Activated naive CD8-positive, alpha-beta T cell treated with anti-CD3 and anti-CD28 coated beads, Interleukin-2, amount 50 U/mL, for 24 hours (primary cell): ENCODE data around the gene SREBF1.

Experiments used
- ATAC-seq: fragments of 150-1000 bp; cut with Tn5 transposase; one replicate; pipeline ENCODE4 v1.10.0; 2021
- DNase-seq: peaks from one replicate; pipeline ENCODE4 v3.0.0; 2021
- H3K27ac Mint-ChIP-seq: one replicate; pipeline ENCODE4 v1.8.0; 2021; ENCODE audit warnings: mild to moderate bottlenecking, mixed read lengths
- H3K27me3 Mint-ChIP-seq: one replicate; pipeline ENCODE4 v1.8.0; 2021; ENCODE audit warnings: mixed read lengths
- H3K36me3 Mint-ChIP-seq: one replicate; pipeline ENCODE4 v1.8.0; 2021; ENCODE audit warnings: low read depth, mixed read lengths
- H3K4me1 Mint-ChIP-seq: one replicate; pipeline ENCODE4 v1.8.0; 2021; ENCODE audit warnings: mixed read lengths
- H3K4me3 Mint-ChIP-seq: one replicate; pipeline ENCODE4 v1.8.0; 2021; ENCODE audit warnings: mild to moderate bottlenecking, moderate library complexity, mixed read lengths
- H3K9me3 Mint-ChIP-seq: one replicate; pipeline ENCODE4 v1.8.0; 2021; ENCODE audit warnings: mixed read lengths

The SREBF1 gene

DNA sequence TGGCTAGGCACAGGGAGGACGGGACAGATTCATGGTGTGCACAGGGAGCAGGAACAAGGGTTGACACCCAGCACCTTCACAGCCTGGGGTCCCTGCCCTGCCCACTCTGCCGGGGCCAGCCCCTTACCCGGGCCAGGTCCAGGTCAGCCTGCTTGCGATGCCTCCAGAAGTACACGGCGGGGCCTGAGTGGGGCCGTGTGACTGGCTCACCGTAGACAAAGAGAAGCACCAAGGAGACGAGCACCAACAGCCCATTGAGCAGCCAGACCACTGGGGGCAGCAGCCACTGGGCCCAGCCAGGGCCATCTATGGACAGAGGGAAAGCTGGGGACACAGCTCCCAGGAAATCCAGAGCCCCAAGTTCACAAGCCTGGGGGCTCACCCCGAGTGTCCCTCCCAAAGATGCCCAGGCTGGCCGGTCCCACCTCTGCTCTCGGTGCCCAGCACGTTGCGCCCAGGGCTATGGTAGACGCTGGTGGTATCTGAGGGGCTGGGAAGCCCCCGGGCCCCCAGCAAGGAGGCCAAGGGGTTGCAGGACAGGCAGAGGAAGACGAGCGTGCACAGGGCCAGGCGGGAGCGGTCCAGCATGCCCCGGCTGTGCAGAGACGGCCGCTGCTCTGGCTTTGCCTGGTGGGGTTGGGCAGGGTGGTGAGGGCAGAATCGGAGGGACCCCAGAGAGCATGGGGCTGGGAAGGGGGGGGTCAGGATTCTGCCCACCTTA, 19.8 kb downstream of the SREBF1 start:
- DNase-seq (no peak), ATAC-seq (no peak)
- H3K9me3 Mint-ChIP-seq = no peaks in the 10 kb centered on the region
- H3K4me3 Mint-ChIP-seq = no peak overlapping the region
- H3K27ac Mint-ChIP-seq = no peak overlapping the region
- H3K36me3 Mint-ChIP-seq = peaks cover 17% of the 10 kb centered on the region
- H3K4me1 Mint-ChIP-seq = peaks cover 43% of the 10 kb centered on the region
- H3K27me3 Mint-ChIP-seq = no peaks in the 10 kb centered on the region

DNA sequence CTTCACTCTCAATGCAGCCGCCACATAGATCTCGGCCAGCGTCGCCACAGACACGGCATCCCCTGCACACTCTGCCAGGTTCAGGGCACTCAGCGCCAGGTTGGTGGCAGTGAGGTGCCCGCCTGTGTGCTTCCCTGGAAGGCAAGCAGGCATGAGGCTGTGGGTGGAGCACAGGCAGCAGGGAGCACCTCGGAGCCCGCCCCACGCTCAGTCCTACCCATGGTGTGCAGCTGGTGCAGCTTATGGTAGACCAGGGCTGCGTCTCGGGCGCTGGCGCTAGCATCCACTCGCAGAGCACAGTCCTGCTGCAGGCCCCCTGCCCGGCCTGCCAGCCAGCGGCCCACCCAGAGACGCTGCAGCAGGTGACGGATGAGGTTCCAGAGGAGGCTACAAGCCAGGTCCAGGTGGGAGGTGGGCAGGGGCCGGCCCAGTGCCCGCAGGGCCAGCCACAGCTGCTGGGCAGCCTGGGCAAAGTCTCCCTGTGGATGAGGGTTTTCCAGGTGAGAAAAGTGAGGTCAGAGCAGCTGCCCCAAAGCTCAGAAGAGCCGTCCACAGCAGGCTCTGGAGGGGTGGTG, 20.5 kb downstream of the SREBF1 start:
- H3K27ac Mint-ChIP-seq = no peak overlapping the region
- DNase-seq = no peak
- no peak overlapping the region for H3K4me3 Mint-ChIP-seq
- no peak for ATAC-seq
- H3K4me1 Mint-ChIP-seq = peaks cover 40% of the 10 kb centered on the region
- H3K9me3 Mint-ChIP-seq = no peaks in the 10 kb centered on the region
- H3K36me3 Mint-ChIP-seq = peaks cover 20% of the 10 kb centered on the region
- H3K27me3 Mint-ChIP-seq = no peaks in the 10 kb centered on the region

DNA sequence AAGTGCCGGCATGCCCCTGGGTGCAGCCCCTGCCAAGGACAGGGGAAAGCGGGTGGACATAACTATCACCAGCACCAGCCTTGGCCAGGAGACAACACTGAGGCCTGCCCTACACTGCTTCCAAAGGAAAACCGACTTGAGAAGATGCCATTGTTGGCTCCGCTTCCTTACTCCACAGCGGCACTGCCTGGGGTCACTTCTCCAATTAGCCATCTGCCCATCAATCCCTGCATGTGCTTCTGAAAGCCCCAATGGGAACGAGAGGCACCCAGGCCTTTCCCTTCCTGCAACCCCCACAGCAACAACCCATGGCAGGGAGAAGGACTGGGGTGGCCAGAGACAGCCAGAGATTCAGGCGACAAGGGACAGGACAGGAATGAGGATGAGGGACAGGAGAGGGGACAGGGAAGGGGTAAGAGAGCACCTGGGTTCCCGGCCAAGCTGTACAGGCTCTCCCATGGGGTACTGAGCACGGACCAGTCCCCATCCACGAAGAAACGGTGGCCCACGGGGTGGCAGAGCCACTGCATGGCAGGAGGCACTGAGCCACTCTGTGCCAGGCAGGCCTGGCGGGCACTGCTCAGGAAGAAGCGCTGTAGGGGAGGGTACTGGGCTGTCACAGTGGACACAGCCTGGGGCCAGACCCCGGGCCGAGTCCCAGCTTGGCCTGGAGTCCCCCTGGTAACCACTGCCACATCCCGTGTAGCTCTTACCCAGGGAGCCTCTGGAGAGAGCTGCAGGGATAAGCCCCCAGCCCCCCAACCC, 21.2 kb downstream of the SREBF1 start:
- no peak for DNase-seq
- no peak overlapping the region for H3K27ac Mint-ChIP-seq
- peaks cover 32% of the 10 kb centered on the region for H3K4me1 Mint-ChIP-seq
- H3K36me3 Mint-ChIP-seq = peaks cover 20% of the 10 kb centered on the region
- no peaks in the 10 kb centered on the region for H3K9me3 Mint-ChIP-seq
- H3K4me3 Mint-ChIP-seq = no peak overlapping the region
- H3K27me3 Mint-ChIP-seq = no peaks in the 10 kb centered on the region
- ATAC-seq = no peak

DNA sequence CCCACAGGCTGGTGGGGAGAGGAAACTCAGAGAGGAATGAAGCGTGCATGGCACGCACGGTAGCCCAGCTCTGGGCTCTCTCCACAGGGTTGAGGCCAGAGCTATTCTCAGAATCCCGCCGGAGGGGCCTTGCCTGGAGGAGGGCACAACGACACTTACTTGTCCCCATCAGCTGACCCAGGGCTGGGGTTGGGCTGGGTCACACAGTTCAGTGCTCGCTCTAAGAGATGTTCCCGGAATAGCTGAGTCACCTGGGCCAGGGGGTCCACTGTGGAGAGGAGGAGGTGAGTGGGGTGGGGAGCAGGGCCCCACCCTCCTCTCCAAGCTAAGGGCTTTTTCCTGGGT, 21.8 kb downstream of the SREBF1 start:
- DNase-seq = no peak
- ATAC-seq = no peak
- no peaks in the 10 kb centered on the region for H3K27me3 Mint-ChIP-seq
- no peak overlapping the region for H3K27ac Mint-ChIP-seq
- no peaks in the 10 kb centered on the region for H3K9me3 Mint-ChIP-seq
- H3K36me3 Mint-ChIP-seq = peaks cover 20% of the 10 kb centered on the region
- peaks cover 27% of the 10 kb centered on the region for H3K4me1 Mint-ChIP-seq
- H3K4me3 Mint-ChIP-seq = no peak overlapping the region

DNA sequence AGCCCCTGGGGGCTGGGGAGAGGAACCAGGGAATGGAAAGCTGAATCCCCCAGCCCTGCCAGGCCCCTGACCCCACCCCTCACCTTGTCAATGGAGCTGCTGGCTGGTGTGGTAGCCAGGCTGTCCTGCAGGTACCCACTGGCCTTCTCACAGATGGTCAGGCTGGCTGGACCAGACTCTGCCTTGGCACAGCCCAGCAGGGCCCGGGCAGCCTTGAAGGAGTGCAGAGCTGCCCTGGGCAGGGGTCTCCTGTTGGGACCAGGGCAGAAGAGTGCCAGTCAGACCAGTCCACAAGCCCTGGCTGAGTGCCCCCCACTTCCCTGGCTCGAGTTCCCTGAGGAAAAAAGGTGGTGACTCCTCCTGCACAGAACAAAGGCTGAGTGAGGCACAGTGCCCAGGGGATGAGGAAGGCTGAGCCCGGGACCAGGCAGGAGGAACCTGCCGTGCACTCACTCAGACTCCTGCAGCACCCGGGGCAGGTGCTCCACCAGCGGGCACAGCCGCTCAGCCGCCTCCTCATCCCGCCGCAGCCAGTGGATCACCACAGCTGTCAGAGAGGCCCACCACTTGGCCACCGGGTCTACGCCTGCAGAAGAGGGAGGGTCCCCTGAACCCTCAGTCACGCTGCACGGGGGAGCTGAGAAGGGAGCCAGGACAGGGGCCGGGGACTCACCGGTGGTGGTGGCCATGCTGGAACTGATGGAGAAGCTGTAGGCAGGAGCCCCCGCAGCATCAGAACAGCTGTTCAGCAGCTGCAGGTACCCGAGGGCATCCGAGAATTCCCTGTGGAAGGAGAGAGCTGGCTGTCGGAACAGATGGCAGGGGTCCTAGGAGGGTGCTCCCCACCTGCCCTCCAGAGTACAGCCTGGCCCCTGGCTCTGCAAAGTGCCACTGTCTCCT, 22.4 kb downstream of the SREBF1 start:
- peak overlapping the region; percentile 22 for H3K27ac Mint-ChIP-seq
- no peak overlapping the region for H3K4me3 Mint-ChIP-seq
- ATAC-seq (no peak), DNase-seq (no peak)
- peaks cover 20% of the 10 kb centered on the region for H3K4me1 Mint-ChIP-seq
- no peaks in the 10 kb centered on the region for H3K27me3 Mint-ChIP-seq
- no peaks in the 10 kb centered on the region for H3K9me3 Mint-ChIP-seq
- peaks cover 16% of the 10 kb centered on the region for H3K36me3 Mint-ChIP-seq

DNA sequence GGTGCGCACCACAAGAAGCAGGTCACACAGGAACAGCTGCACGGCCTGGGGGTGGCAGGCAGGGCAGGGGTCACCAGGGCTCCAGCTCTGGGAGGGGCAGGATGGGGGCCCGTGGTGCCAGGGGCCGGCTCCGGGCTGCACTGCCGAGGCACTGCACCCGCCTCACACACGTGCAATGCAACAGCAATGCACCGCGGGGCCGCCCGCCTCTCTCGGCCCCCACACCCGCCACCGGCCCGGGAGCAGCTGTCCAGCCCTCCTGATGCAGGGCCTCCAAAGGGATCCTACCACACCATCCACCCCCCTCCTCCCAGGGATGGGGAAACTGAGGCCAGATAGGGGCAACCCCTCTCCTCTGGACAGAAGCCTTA, 23.1 kb downstream of the SREBF1 start:
- DNase-seq (no peak), ATAC-seq (no peak)
- Mint-ChIP-seq H3K36me3 (peaks cover 11% of the 10 kb centered on the region), H3K9me3 (no peaks in the 10 kb centered on the region), H3K4me3 (no peak overlapping the region), H3K27me3 (no peaks in the 10 kb centered on the region), H3K4me1 (peaks cover 21% of the 10 kb centered on the region), H3K27ac (no peak overlapping the region)

DNA sequence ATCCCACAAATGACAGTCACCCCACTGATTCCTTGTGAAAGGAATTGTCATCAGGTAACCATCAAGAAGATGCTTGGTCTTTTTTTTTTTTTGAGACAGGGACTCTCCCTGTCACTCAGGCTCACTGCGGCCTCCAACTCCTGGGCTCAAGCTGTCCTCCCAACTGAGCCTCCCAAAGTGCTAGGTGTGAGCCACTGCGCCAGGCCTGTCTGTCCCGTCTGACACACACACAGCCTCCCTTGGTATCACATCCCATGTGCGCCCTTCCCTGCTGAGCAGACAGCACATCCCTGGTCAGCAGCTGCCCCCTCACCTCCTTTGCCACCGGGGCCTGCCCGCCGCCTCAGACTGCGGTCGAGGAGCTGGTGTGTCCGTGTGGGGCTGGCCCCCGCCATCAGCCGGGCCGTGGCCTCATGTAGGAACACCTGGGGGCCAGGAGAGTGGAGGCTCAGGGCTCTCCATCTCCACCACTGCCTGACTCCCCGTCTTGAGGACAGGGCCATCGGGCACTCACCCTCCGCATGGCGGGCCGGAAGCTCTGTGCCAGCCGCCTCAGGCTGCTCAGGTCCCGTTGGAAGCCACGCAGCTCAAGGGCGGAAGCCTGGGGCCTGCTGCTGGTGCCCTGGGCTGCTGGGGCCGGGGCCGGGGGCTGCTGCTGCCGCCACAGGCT, 23.6 kb downstream of the SREBF1 start:
- no peak overlapping the region for H3K4me3 Mint-ChIP-seq
- no peaks in the 10 kb centered on the region for H3K27me3 Mint-ChIP-seq
- ATAC-seq = no peak
- DNase-seq = no peak
- peaks cover 21% of the 10 kb centered on the region for H3K4me1 Mint-ChIP-seq
- peaks cover 8% of the 10 kb centered on the region for H3K36me3 Mint-ChIP-seq
- H3K9me3 Mint-ChIP-seq = no peaks in the 10 kb centered on the region
- H3K27ac Mint-ChIP-seq = no peak overlapping the region

DNA sequence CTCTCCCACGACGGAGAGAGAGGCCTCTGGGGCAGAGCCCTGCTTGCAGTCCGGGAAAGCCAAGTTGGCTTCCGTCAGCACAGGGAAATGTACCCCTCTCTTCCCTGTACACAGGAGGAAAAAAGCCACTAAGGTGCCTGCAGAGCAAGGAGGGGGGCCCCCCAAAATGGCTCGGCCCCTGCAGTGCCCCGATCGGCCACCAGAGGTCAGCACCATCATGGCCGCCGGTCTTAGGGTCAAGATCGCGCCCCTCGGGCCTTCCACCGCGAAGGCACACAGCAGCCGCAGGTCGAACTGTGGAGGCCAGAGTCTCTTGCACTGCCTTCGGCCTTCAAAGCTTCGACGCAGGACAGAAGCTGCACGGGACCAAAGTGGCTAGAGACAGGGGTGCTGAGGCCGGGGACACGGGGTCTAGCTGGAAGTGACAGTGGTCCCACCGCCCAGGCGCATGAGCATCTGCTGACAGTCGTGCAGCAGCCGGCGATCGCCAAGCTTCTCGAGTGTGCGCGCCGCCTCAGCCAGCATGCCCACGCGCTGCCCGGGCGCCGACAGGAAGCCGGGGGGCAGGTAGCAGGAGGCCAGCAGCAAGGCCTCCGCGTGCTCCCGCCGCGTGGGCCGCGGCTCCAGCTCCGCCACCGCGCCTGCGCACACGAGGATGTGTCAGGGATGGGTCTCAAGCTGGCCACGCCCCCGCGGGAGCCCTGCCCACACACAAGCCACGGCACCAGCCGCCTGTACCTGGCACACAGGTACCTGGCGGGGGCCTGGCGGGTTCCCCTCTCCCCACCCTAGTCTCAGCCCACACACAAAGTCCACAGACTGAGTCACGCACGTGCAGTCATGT, 24.4 kb downstream of the SREBF1 start:
- H3K4me1 Mint-ChIP-seq = peaks cover 21% of the 10 kb centered on the region
- H3K27me3 Mint-ChIP-seq = no peaks in the 10 kb centered on the region
- H3K27ac Mint-ChIP-seq = no peak overlapping the region
- ATAC-seq (peak; percentile 18), DNase-seq (peak; percentile 83)
- H3K36me3 Mint-ChIP-seq = peaks cover 7% of the 10 kb centered on the region
- H3K4me3 Mint-ChIP-seq = no peak overlapping the region
- no peaks in the 10 kb centered on the region for H3K9me3 Mint-ChIP-seq

DNA sequence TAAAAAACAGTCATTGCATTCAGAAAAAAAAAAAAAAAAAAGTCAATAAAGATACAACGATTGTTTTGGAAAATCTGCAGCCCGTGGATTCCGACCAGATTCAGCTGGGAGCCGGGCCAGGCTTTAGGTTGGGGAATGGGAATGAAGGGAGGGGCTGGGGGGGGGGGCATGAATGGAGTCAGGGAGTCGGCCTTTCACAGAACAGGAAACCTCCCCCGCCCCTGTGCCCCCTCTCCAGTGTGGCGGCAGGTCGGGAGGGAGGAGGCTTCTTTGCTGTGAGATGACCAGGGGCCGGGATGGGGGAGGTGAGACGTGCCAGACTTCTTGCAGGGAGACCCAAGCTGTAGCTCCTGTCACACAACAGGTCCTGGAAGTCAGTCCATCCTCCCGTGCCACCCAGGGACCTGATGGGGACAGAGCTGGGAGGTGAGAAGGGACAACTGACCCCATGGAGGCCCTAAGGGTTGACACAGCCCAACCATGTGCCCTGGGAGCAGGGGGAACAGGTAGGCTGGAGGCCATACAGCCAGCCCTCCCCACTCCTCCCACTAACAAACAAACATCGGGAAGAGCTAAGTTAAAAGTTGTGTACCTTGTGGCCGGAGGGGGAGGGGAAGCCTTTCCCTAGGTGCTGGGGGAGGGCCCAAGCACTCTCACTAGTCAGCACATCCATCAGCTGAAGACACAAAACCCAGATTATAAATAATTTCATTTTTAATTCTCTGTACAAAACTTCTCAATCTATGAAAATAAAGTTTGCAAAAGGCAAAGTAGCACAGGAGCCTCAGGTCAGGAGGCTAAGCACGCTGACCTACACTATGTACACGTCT, 25.2 kb downstream of the SREBF1 start:
- no peak overlapping the region for H3K4me3 Mint-ChIP-seq
- H3K36me3 Mint-ChIP-seq = peaks cover 7% of the 10 kb centered on the region
- DNase-seq (no peak), ATAC-seq (no peak)
- H3K9me3 Mint-ChIP-seq = no peaks in the 10 kb centered on the region
- H3K4me1 Mint-ChIP-seq = peaks cover 21% of the 10 kb centered on the region
- no peaks in the 10 kb centered on the region for H3K27me3 Mint-ChIP-seq
- peak overlapping the region; percentile 49 for H3K27ac Mint-ChIP-seq

DNA sequence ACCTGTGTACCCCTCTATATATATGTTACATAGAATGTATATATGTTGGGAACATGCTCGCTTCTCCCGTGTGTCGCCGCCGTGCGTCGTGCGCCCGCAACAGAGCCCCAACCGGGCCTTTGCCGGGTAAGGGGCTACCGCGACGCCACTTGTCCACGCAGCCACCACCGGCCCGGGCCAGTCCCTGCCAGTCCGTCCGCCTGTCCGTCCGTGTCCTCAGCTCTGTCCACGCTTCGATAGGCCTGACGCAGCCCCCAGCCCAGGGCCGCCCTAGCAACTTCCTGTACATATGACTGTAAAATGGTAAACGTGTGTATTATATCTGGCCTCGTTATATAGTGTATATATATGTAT, 25.9 kb downstream of the SREBF1 start:
- H3K4me3 Mint-ChIP-seq = no peak overlapping the region
- no peaks in the 10 kb centered on the region for H3K27me3 Mint-ChIP-seq
- peaks cover 7% of the 10 kb centered on the region for H3K36me3 Mint-ChIP-seq
- no peak for DNase-seq
- H3K4me1 Mint-ChIP-seq = peaks cover 21% of the 10 kb centered on the region
- H3K9me3 Mint-ChIP-seq = no peaks in the 10 kb centered on the region
- no peak overlapping the region for H3K27ac Mint-ChIP-seq
- no peak for ATAC-seq

DNA sequence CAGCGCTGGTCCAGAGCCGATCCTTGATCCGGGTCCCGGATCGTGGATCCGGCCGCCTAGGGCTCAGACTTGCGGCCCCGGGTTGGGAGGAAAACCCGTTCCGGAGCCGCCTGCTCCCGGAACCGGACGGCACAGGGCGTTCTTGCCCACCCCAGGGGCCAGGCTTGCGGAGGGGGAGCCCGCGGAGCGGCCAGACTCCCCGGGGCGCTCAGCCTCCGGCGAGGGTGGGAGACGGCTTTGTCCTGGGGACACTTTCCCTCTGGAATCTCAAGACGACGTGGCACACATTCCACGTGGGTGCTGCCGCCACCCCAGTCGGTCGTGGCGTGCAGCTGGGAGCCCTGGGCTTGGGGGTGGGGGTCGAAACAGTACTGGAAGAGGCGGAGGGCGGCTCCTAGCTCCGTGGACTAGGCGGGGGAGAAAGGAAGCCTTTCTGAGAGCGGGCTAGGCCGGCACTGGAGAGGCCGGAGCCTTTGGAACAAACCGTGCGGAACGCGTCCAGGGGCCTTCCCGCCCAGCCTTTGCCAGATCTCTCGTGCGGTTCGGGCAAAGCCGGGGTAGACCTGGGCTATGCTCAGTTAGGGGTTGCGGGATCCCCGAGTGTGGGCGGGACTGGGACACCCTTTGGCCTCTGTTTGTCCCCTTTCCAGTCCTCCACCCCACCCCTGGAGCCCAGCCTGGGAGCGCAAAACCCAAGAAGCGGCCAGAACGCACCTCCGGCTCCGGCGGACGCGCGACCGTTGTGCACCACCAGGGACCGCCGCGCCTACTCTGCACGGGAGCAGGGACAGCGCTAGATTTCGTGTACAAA, 26.5 kb downstream of the SREBF1 start:
- H3K4me3 Mint-ChIP-seq = no peak overlapping the region
- H3K4me1 Mint-ChIP-seq = peaks cover 21% of the 10 kb centered on the region
- H3K27me3 Mint-ChIP-seq = no peaks in the 10 kb centered on the region
- H3K36me3 Mint-ChIP-seq = peaks cover 7% of the 10 kb centered on the region
- ATAC-seq (no peak), DNase-seq (no peak)
- no peak overlapping the region for H3K27ac Mint-ChIP-seq
- no peaks in the 10 kb centered on the region for H3K9me3 Mint-ChIP-seq

DNA sequence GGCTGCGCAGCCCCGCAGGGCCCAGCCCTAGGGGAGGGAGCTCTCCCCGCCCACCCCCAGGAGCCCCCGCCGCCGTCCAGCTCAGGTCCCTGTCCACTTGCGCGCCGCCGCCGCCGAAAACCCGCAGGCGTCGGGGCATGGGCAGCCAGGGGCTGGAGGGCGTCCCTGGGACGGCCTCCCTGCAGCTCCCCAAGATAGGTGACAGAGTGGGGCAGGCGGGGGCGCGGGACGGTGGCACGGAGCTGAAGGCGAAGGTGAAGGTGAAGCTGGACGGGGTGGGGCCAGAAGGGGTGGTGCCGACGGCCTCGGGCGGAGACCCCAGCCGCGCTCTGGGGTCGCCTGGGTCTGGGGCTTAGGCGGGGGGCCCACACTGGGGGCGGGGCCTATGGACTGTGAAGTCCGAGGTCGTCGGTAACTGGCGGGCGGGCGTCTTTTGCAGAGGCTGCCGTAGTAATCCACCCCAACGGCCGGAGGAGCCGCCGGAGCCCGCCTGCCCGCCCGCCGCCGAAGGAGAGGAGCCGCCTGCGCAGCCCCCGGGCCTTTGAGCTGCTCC, 27.2 kb downstream of the SREBF1 start:
- ATAC-seq (no peak), DNase-seq (no peak)
- peaks cover 21% of the 10 kb centered on the region for H3K4me1 Mint-ChIP-seq
- H3K36me3 Mint-ChIP-seq = peaks cover 7% of the 10 kb centered on the region
- no peak overlapping the region for H3K4me3 Mint-ChIP-seq
- H3K27ac Mint-ChIP-seq = no peak overlapping the region
- no peaks in the 10 kb centered on the region for H3K9me3 Mint-ChIP-seq
- no peaks in the 10 kb centered on the region for H3K27me3 Mint-ChIP-seq
